ENCODE results near the gene GJA1. TPM values are rescaled to one million over a fixed set of nuclear protein-coding genes. Genes with fewer than 3 reads are reported as not detected.
"Not testable (repeated sequence)": the region's sequence is repeated elsewhere in the genome, so short reads cannot be mapped to it uniquely, and the experiment has no call there.

GJA1 gene
- total and polyA plus RNA-seq, 2 of the 13 experiments (the other 11 are each of a cell fraction or from before 2014, with no cell fraction given), result not detected

GRCh38 chr6:121430514-121431460 is 4.7 kb upstream of the GJA1 start (continued):
- TF ChIP-seq FOXA3 (CRISPR knock-in tag; IDR thresholded peaks at IDR 0.05) (0 out of 2 replicates have a peak, but pooled peaks have one; percentile 27), STAG1 (CRISPR knock-in tag; IDR thresholded peaks at IDR 0.05) (peak; percentile 96), MEF2D (CRISPR knock-in tag; IDR thresholded peaks at IDR 0.05) (no peak), ZNF816 (CRISPR knock-in tag; IDR thresholded peaks at IDR 0.05; ENCODE audit: borderline replicate concordance) (peak; percentile 33; the same call in 1 of the 2 replicates), SAP130 (CRISPR knock-in tag; IDR thresholded peaks at IDR 0.05; ENCODE audit: low read depth) (0 out of 2 replicates have a peak, but pooled peaks have one; percentile 26), ISL2 (CRISPR knock-in tag; IDR thresholded peaks at IDR 0.05) (0 out of 2 replicates have a peak, but pooled peaks have one; percentile 23), CTCF (CRISPR knock-in tag; IDR thresholded peaks at IDR 0.05) (peak; percentile 84), RAD21 (CRISPR knock-in tag; IDR thresholded peaks at IDR 0.05) (peak; percentile 78)
- TF ChIP-seq, protein P1, sequence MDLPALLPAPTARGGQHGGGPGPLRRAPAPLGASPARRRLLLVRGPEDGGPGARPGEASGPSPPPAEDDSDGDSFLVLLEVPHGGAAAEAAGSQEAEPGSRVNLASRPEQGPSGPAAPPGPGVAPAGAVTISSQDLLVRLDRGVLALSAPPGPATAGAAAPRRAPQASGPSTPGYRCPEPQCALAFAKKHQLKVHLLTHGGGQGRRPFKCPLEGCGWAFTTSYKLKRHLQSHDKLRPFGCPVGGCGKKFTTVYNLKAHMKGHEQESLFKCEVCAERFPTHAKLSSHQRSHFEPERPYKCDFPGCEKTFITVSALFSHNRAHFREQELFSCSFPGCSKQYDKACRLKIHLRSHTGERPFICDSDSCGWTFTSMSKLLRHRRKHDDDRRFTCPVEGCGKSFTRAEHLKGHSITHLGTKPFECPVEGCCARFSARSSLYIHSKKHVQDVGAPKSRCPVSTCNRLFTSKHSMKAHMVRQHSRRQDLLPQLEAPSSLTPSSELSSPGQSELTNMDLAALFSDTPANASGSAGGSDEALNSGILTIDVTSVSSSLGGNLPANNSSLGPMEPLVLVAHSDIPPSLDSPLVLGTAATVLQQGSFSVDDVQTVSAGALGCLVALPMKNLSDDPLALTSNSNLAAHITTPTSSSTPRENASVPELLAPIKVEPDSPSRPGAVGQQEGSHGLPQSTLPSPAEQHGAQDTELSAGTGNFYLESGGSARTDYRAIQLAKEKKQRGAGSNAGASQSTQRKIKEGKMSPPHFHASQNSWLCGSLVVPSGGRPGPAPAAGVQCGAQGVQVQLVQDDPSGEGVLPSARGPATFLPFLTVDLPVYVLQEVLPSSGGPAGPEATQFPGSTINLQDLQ (CRISPR knock-in tag; IDR thresholded peaks at IDR 0.05), result no peak
- TF ChIP-seq, protein P2, sequence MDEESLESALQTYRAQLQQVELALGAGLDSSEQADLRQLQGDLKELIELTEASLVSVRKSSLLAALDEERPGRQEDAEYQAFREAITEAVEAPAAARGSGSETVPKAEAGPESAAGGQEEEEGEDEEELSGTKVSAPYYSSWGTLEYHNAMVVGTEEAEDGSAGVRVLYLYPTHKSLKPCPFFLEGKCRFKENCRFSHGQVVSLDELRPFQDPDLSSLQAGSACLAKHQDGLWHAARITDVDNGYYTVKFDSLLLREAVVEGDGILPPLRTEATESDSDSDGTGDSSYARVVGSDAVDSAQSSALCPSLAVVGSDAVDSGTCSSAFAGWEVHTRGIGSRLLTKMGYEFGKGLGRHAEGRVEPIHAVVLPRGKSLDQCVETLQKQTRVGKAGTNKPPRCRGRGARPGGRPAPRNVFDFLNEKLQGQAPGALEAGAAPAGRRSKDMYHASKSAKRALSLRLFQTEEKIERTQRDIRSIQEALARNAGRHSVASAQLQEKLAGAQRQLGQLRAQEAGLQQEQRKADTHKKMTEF (CRISPR knock-in tag; IDR thresholded peaks at IDR 0.05), result 0 out of 2 replicates have a peak, but pooled peaks have one; percentile 17

DNA sequence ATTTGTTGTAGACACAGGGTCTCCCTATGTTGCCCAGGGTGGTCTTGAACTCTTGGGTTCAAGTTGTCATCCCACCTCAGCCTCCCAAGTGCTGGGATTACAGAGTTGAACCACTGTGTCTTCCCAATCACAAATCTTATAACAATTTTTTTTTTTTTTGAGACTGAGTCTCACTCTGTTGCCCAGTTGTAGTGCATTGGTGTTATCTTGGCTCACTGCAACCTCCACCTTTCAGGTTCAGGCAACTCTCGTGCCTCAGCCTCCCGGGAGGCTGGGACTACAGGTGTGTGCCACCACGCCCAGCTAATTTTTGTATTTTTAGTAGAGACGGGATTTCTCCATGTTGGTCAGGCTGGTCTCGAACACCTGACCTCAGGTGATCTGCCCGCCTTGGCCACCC is 3.7 kb upstream of the GJA1 start:
- intact Hi-C loops (cut with micrococcal nuclease; ENCODE audit: unreplicated experiment), result loop anchor here (5.0 kb wide), 1 partner anchor 941 kb away; no protein-coding TSS in a partner anchor
- H3K27ac ChIP-seq (ENCODE audit: extremely low read length, insufficient read depth, low read length); H2AFZ ChIP-seq (ENCODE audit: low read length); H4K20me1 ChIP-seq (ENCODE audit: insufficient read depth, low read length); H3K27me3 ChIP-seq (ENCODE audit: control insufficient read depth in 1 of 2, insufficient read depth in 2 of 2, low read length in 2 of 2); BruUV-seq (replicated peaks); H3K9me3 ChIP-seq (ENCODE audit: low read length); H3K4me2 ChIP-seq (ENCODE audit: low read depth, low read length); ATAC-seq; FAIRE-seq; DNase-seq (ENCODE audit: low spot score); H3K79me2 ChIP-seq (ENCODE audit: insufficient read depth, low read length); POLR2A ChIA-PET; H3K4me3 ChIP-seq (replicated peaks in 1 of 3; ENCODE audit: insufficient read depth in 1 of 3, low read depth in 2 of 3, low read length in 3 of 3); H3K9ac ChIP-seq (ENCODE audit: insufficient read depth, low read depth, low read length); H3K36me3 ChIP-seq (replicated peaks in 1 of 2; ENCODE audit: control insufficient read depth in 1 of 2, insufficient read depth in 2 of 2, low read length in 2 of 2): not testable (repeated sequence)
- CTCF ChIA-PET (ENCODE audit: low intra/inter-chr PET ratio, low total read pairs), result interaction anchor here (1.0 kb wide), 1 partner anchor 602 kb away, joined by 3 read pairs; no protein-coding TSS in a partner anchor
- 21% methylated on average over 6 of the region's 6 CpGs for WGBS (ENCODE audit: low lambda C conversion rate)
- H3K4me1 ChIP-seq (ENCODE audit: insufficient read depth, low read length), result peaks cover 13% of the 10 kb centered on the region
- in situ Hi-C loops (cut with HindIII; ENCODE audit: extremely low pct_ligation_motif_present, low pct_unique_long_range_greater_than_20kb), result loop anchor here (5.0 to 10.0 kb wide), 2 partner anchors 413 to 601 kb away; no protein-coding TSS in a partner anchor
